Measurements from ENCODE around the gene IER3IP1. TPM values are rescaled to one million over a fixed set of nuclear protein-coding genes. Genes with fewer than 3 reads are reported as not detected.

Gene IER3IP1
- total RNA-seq, 1 donor from 2014 or later, result 15.2 TPM

GRCh38 chr18:47108373-47108772 is 67.8 kb downstream of the IER3IP1 start:
- Histone ChIP-seq H2AFZ (ENCODE audit: low read depth, low read length) (no peak overlapping the region), H3K27ac (ENCODE audit: low read depth, low read length) (no peak overlapping the region), H3K36me3 (ENCODE audit: insufficient read depth, low read length) (peaks cover 23% of the 10 kb centered on the region), H3K9ac (ENCODE audit: low read length) (no peak overlapping the region), H4K20me1 (ENCODE audit: insufficient read depth, low read length) (no peaks in the 10 kb centered on the region), H3K4me2 (ENCODE audit: low read length) (no peak overlapping the region), H3K79me2 (ENCODE audit: insufficient read depth, low read length) (no peaks in the 10 kb centered on the region), H3K4me1 (ENCODE audit: insufficient read depth, low read length) (no peaks in the 10 kb centered on the region), H3K9me3 (ENCODE audit: insufficient read depth, low read depth, low read length) (no peaks in the 10 kb centered on the region), H3K4me3 (ENCODE audit: insufficient read depth, low read depth, low read length) (no peak overlapping the region), H3K27me3 (ENCODE audit: insufficient read depth, low read length) (no peaks in the 10 kb centered on the region)
- no peak for TF ChIP-seq EZH2 (IDR thresholded peaks at IDR 0.05; ENCODE audit: insufficient read depth, low read length)
- TF ChIP-seq, protein P1, sequence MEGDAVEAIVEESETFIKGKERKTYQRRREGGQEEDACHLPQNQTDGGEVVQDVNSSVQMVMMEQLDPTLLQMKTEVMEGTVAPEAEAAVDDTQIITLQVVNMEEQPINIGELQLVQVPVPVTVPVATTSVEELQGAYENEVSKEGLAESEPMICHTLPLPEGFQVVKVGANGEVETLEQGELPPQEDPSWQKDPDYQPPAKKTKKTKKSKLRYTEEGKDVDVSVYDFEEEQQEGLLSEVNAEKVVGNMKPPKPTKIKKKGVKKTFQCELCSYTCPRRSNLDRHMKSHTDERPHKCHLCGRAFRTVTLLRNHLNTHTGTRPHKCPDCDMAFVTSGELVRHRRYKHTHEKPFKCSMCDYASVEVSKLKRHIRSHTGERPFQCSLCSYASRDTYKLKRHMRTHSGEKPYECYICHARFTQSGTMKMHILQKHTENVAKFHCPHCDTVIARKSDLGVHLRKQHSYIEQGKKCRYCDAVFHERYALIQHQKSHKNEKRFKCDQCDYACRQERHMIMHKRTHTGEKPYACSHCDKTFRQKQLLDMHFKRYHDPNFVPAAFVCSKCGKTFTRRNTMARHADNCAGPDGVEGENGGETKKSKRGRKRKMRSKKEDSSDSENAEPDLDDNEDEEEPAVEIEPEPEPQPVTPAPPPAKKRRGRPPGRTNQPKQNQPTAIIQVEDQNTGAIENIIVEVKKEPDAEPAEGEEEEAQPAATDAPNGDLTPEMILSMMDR (IDR thresholded peaks at IDR 0.05; ENCODE audit: insufficient read depth, low read depth, low read length), result no peak
- Mint-ChIP-seq H3K36me3 (ENCODE audit: low read depth, unreplicated experiment) (peaks cover 8% of the 10 kb centered on the region), H3K27me3 (ENCODE audit: low read depth, unreplicated experiment) (no peaks in the 10 kb centered on the region), H3K4me3 (ENCODE audit: unreplicated experiment) (no peak overlapping the region), H3K27ac (ENCODE audit: unreplicated experiment) (no peak overlapping the region), H3K9me3 (ENCODE audit: unreplicated experiment) (no peaks in the 10 kb centered on the region), H3K4me1 (ENCODE audit: low read depth, unreplicated experiment) (peaks cover 5% of the 10 kb centered on the region)
- FAIRE-seq, result no peak
- DNase-seq (ENCODE audit: low read depth), result no peak

Other genes starting within 250 kb of the IER3IP1 start
- gene ELOA2, start 140.7 kb downstream of the IER3IP1 start, total RNA-seq, result not detected in 2 replicates
- gene HDHD2, start 25.9 kb downstream of the IER3IP1 start, total RNA-seq, result 23.5 and 24.2 TPM in 2 replicates
- gene SKOR2, start 75.3 kb upstream of the IER3IP1 start, total RNA-seq, result not detected in 2 replicates

Measured in astrocyte (in vitro differentiated cells and primary cell).